Measurements from ENCODE around the gene NBPF1.
A peak's percentile ranks its signal among the peaks of the same experiment; 100 is the strongest.
"Not testable (repeated sequence)": the region's sequence is repeated elsewhere in the genome, so short reads cannot be mapped to it uniquely, and the experiment has no call there.

NBPF1 gene

GRCh38 chr1:16621681-16622315 is 8.4 kb upstream of the NBPF1 start:
- not testable (repeated sequence) for DNase-seq (ENCODE audit: low spot score)

- DNase-seq (ENCODE audit: low spot score) = no peak
These were observed 7.9 kb upstream of the NBPF1 start for GRCh38 chr1:16621300-16621658.

DNA sequence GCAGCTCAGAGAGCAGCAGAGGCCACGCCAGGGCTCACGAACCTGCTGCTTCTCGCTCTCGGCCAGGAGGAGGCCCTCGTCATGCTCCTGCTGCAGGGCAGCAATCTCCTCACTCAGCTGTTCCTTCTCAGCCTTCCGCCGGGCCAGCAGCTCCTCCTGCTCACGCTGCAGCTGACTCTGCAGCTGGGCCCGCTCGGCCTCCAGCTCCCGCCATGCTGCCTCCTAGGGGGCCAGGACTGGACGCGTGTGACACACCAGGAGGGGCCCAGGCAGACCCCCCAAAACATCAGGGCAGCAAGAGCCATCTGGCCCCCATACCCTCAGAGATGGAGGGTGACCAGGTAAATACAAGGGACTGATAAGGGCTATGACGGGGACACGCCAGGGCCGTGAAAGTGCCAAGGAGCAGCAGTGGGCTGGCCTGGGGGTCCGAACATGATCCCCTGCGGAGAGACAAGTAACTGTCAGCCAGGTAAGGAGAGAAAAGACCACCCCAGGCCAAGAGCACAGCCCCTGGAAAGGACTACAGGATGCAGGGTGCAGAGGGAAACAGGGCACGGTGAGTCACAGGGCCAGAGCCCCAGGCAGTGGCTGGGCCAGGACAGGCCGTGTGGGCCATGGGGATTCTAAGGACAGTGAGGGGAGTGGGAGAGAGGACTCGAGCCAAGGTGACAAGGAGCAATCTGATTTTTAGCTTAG is 6.6 kb upstream of the NBPF1 start:
- DNase-seq (ENCODE audit: low spot score) = peak; percentile 84

- DNase-seq (ENCODE audit: low spot score) = peak; percentile 84
These were observed 5.4 kb upstream of the NBPF1 start for GRCh38 chr1:16618719-16619118.

DNA sequence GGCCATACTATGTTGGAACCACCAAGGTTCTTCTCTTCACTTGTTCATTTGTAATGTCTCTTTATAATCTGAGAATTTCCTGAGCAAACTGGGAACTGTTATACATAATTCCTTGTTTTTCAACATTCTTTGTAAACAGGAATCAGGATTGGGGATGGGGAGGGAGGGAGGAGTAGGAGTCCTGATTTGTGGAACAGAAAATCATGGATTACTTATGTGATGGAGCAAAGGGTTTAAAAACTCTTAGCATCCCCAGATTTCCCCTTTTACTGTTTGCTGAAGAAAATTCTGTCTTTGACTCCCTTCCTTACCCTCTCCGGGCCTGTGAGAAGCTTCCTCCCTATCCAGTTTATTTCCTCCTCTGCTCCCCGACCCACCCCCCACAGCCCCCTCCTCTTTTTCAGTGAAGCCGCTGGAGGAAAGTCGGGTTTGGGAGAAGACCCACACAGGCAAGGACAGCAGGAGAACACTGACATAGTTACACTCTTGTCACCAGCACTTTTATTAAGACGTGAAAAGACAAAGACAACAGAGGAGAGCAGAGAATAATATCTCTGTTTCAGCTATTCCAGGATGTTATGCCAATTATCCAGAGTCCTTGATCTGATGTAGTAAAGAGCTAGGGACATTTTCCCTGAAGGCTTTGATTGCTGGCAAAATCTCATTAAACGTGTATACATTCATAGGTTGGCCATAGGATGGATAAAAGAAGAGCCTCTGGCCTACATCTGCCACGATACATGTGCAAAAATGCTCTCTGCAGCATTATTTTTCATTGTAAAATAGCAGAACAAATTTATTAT is 4.6 kb upstream of the NBPF1 start:
- DNase-seq (ENCODE audit: low spot score) = no peak

DNA sequence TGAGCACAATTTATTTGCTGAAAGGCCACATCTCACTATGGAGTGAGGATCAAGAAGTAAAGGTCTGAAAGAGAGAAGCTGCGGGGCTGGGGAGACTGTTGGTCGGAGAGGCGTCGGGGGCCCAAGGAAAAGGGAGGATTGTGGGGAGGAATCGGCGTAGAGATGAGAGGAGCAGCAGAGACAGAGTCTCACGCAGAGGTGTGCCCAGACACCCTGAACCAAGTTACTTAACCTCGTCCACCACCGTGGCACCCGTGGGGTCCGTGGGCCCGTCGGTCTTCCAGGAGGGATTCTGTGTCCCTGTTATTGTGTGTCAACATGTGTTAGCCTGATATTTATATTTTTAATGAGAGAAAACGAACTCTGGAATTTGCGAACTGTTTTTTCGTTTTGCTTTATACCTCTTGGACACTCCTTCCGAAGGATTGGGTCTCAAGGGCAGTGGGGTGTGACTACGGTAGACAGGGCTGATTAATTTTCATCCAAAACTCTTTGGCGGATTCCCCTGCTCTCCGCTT is 3.8 kb upstream of the NBPF1 start:
- DNase-seq (ENCODE audit: low spot score) = peak; percentile 80

DNA sequence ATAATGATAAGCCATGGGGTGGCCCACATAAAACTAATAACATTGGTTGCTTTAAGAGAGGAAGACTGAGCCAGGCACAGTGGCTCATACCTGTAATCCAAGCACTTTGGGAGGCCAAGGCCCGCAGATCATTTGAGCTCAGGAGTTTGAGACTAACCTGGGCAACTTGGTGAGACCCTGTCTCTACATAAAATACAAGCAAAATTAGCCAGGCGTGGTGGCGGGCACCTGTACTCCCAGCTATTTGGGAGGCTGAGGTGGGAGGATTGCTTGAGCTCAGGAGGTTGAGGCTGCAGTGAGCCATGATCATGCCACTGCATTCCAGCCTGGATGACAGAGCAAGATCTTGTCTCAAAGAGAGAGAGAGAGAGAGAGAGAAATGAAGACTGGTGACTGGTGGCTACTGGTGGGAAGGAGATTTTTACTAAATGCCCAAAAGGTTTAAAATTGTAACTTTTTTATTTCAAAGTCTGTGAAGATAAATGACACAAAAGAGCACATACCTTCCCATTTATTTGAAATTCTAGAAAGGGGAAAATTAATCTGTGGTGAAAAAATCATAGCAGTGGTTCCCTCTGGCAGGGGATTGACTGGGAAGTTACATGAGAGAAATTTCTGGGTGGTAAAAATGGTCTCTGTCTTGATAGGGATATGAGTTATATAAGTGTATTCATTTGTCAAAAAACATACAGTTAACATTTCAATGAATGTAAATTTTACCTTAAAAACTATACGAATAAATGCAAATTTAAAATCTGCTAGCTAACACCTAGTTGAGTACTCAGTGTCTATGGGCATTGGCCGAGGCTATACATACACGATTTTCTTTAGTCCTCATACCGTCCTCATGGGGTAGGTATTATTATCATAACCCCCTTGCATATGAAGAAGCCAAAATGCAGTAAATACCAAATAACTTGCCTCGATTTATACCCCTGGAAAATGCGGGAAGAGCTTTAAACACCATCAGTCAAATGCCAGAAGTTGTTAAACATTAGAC is 2.2 kb upstream of the NBPF1 start:
- peak; percentile 59 for DNase-seq (ENCODE audit: low spot score)

DNA sequence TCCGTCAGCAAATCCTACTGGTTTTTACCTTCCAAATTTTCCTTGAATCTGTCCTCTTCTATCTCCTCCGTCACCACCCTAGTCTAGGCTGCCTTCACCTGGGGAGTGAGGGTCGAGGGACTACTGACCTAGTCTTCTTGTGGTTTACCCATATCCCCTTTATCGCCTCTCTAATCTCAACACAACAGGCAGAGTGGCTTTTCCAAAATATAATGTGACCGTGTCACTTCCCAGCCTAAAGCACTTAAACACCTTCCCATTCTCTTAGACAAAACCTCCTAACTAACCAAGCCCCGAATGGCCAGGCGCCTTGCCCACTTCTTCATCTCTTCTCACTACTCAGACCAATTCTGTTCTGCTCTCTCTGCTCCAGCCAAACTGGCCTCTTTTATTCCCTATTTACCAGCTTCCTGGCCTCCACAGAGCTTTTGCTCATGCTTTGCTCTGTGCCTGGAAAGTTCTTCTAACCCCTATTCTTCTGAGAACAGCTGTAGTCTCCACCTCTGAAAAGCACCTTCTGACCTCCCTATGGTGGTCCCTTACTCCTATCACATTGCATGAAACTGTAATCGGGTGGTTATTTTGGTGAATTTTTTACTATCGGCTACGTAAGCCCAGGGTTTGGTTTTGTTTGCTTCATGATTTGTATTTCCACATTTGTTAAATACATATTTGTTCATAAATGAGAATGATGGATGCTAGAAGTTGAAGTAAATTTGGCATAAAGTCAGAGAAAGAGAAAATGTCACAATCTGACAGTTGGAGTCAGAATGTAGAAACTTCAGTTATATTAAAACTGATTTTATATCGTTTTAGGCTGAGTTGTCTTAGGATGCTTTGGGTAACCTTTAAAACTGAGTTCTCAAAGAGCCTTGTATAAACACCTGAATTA is 1.2 kb upstream of the NBPF1 start:
- DNase-seq (ENCODE audit: low spot score) = peak; percentile 73

GRCh38 chr1:16612332-16613172 is 812 bp downstream of the NBPF1 start:
- peak; percentile 88 for DNase-seq (ENCODE audit: low spot score)

- peak; percentile 58 for DNase-seq (ENCODE audit: low spot score)
These were observed 1.4 kb downstream of the NBPF1 start for GRCh38 chr1:16611981-16612331.

DNA sequence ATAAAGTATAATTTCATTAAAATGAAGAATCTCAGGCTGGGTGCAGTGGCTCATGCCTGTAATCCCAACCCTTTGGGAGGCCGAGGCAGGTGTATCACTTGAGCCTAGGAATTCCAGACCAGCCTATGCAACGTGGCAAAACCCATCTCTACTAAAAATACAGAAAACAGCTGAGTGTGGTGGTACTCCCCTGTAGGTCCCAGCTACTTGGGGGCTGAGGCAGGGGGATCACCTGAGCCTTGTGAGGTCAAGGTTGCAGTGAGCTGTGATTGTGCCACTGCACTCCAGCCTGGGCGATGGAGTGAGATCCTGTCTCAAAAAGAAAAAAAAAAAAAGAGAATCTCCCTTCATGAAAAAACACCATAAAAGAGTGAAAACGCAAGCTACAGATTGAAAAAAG is 2.2 kb downstream of the NBPF1 start:
- DNase-seq (ENCODE audit: low spot score) = peak; percentile 44

- peak; percentile 4 for DNase-seq (ENCODE audit: low spot score)
These were observed 2.8 kb downstream of the NBPF1 start for GRCh38 chr1:16610553-16610952.

- peak; percentile 44 for DNase-seq (ENCODE audit: low spot score)
These were observed 3.6 kb downstream of the NBPF1 start for GRCh38 chr1:16609761-16610160.

GRCh38 chr1:16608838-16609560 is 4.4 kb downstream of the NBPF1 start:
- DNase-seq (ENCODE audit: low spot score) = peak; percentile 34

DNA sequence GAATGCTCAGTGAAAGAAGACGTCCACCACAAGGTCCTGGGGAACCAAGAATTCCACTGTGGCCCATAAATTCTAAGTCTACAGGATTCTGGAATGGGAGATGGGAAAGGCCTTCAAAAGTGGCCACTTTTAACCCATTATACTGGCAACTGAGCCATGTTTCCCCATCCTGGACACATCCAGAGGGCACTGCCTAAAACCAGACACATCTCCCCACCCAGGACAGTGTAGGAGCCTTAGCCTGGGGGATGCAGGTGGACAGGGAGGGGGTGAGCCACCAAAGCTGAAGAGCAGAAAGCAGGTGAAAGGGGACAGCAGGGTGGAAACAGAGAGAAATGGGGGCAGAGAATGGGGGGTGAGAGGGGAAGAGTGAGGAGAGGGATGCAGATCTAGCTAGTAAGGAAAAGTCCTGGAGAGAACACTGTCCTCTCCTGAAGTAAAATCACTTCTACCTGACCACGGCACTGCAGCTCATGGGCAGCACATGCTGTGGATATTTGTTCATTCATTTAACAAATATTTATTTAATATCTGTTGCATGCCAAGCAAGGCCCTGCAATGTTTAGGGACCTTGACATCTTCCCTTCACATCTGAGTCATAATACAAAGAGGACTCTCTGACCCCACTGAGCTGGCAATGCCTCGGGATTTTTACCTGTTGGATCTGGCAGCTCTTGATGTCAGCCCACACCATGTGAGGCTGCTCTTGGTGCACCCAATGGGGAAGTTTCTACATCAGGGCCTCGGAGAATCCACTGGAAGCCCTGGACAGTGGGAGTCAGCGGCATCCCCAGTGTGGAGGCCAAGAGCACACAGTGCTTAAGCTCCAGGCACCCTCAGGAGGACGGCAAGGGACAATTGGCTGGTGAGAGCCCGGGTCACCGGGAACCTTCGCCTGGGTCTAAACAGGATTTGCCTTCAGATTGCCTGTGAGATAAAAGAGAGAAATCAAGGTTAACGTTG is 5.2 kb downstream of the NBPF1 start:
- DNase-seq (ENCODE audit: low spot score) = peak; percentile 58

DNA sequence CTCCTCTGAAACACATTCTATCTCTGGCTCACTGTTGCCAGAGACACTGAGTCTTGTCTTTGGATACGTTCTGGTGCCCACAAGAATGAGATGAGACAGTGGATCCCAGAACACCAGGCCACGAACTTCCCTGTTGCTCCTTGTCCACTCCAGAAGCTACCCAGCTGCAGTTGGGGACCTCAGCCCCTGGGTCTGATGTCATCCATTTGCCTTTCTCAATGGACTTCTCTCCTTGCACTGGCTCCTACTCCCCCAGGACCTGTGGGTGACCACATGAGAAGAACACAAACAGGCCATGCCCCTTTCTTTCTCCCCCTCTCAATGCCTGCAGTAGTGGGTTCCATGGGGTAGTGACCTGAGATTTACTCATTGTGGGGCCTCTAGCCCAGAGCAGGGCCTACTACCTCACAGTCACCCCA is 5.9 kb downstream of the NBPF1 start:
- peak; percentile 52 for DNase-seq (ENCODE audit: low spot score)

DNA sequence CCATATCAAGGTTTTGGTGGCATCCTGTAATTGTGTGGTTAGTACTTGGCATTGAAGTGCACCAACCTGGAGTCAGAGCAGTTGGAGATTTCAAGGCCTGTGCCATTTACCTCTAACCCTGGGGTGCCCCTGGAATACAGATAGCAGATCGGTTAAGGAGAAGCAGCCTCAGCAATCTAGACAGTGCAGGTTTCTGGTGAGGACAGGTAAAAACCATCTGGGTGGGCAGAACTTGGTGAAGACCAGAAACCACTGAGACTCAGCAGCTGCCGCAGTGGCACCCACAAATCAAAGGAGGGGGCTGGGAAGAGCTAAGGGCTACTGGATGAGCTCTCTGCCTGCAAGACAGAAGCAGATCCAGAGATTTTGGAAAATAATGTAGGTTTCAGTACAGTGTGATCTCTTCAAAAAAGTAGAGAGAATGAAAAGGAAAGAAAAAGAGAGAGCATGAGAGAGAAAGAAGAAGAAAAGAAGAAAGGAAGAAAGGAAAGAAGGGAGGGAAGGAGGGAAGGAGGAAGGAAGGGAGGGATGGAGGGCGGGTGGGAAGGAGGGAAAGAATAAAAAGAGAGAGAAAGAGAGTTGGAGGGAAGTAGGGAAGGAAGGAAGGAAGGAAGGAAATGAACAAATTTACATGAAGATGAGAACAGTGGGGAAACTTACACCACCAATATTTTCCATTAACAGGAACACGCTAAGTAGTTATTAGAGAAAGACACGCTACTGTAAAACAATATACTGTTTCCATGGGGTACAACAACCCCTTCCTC is 6.5 kb downstream of the NBPF1 start:
- peak; percentile 40 for DNase-seq (ENCODE audit: low spot score)
